COLO668 (cell line): ENCODE measurements around the gene WWP2.
"Not testable (repeated sequence)": the region's sequence is repeated elsewhere in the genome, so short reads cannot be mapped to it uniquely, and the experiment has no call there.

Experiments used
- DNase-seq: peaks from one replicate; lab custom pipeline; 2025; ENCODE audit not compliant: unreplicated experiment; lab: John Stamatoyannopoulos, UW

The WWP2 gene

GRCh38 chr16:69745232-69745612 is 16.9 kb upstream of the WWP2 start:
- no peak for DNase-seq

- DNase-seq = no peak
Measured at GRCh38 chr16:69745959-69746358, 16.2 kb upstream of the WWP2 start.

- DNase-seq = no peak
Measured at GRCh38 chr16:69747115-69747514, 15.0 kb upstream of the WWP2 start.

DNA sequence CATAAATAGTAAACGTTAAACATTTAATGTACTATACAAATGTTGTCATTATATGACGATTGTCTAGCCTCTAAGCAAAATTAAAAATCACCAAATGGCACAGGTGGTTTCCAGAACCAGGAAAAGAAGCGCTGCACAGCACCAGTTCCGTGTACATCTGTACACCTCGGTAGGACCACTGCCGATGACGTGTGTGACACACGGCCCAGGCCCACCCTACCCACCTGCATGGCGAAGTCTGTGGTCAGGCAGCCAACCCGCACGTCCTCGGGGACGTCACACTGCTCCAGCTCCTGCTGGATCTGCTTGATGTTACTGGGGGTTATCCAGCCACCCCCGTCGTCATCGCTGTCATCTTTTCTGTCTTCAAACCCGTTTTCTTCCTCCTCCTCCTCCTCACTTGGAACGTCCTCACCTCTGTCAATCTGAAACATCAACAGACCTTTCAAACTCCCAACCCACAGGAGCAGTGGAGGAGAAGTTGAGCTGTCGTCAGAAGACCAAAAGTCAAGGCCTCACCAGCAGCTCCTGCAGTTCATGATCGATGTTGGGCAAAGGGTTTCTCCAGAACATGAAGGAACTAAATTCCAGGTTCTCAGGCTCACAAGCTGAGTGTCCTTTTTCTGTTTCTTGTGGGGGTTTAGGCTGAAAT is 13.3 kb upstream of the WWP2 start:
- DNase-seq = no peak

DNA sequence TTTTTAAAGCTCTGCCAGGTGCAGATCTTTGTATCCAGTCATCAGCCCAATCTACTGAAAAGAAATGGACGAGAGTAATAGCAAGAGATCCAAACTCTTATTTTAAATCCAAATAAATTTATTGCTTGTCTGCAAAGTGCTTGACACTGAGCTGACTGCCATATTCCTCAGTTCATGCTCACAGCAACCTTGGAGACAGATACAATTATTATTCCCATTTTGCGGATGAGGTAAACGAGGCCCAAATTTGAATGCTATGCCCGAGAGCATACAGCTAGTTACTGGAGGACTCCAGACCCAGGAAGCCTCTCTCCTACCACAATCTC is 8.0 kb upstream of the WWP2 start:
- DNase-seq = no peak

GRCh38 chr16:69754469-69755310 is 7.4 kb upstream of the WWP2 start, which contains the start of gene NOB1:
Gene NOB1 (minus strand): TSS chr16:69754926. CDS start chr16:69754910, 16 bp downstream.
- DNase-seq = peak; percentile 97

GRCh38 chr16:69756705-69757104 is 5.4 kb upstream of the WWP2 start:
- no peak for DNase-seq

DNA sequence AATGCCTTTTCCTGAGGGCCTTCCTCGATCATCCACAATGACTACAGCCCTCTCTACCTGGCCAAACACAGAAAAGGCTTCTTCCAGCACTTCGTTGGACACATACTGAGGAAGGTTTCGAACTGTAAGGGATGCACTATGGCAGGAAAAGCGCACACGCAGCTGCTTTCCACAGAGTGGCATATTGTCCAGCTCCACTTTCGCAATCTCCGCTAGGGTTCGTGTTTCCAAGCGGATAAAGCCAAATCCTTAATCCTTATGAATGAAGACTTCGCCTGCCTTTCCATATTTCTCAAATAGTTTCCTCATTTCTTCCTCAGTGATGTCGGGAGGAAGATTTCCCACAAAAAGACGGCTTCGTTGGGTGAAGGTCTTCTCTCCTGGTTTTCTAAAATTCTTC is 4.8 kb upstream of the WWP2 start:
- not testable (repeated sequence) for DNase-seq

DNA sequence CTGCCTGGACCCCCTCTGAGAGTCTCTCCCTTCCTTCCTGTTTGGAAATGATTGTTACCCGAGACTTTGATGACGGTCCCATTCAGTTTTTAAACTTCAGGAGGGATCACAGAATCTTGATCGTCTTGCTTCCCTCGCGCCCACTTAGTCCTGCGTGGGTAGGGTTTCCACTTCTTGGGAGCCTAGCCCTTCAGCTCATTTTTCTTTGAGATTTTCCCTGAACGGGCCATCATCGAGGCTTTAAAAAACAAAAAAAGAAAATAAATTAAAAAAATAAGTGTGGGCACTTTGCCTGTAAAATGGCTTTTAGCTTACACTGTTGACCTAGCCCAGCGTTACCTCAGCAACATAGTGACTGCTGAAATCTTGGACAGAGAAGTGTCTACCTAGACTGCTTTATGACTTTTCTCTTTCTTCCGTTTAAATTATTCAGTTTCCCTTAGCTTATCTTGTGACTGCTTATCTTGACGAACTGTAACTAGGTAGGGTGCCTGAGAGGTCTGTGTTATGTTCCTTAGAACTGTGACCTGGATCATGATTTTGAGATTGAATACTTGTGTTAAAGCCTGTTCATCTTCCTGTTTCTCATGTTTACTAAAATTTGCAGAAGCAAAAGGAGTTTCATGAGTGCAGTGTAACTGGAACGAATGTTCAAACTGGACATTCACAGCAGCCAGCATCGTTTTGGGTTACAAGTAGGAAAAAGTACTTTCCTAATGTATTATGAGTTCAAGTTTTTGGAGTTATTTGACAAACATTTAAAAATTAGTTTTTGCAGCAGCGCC is 874 bp downstream of the WWP2 start:
- DNase-seq = no peak

GRCh38 chr16:69763599-69763942 is 1.4 kb downstream of the WWP2 start:
- DNase-seq = no peak

GRCh38 chr16:69767459-69768229 is 5.5 kb downstream of the WWP2 start:
- no peak for DNase-seq

DNA sequence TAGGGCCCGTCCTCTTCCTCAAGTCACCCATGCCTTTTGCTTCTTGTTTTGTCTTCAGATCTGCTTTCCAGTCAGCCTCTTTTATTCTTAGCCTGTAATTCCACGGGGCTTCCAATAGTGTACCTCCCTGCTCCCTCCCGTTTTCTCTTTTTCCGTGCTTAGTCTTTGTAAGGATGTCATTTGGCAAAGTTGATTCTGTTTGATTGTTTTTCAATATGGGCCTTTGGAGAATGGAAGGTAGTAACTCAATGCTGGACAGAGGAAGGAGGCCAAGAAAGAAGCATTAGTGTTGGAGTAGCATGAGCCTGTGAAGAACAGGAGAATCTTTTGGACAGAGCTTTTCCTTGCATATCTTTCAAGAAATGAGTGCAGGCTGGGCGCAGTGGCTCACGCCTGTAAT is 6.5 kb downstream of the WWP2 start:
- DNase-seq = no peak

DNA sequence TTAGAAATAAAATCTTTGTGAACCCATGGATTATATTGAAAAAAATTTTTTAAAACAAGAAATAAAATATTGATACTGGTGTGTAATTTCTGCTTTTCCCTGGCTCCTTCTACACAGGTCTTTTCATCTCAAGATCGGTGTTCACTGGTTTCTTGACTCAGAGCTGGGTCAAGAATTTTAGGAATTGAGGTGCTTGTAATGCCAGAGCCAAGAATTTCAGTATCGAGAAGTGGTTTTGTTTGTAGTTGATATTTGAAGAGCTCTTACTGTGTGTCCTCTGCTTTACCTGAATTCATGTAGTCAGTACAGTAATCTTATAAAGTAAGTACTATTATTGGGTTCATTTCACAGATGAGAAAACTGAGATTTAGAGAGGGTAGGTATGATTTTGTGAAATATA is 7.3 kb downstream of the WWP2 start:
- no peak for DNase-seq

- no peak for DNase-seq
Measured at GRCh38 chr16:69771651-69771967, 9.5 kb downstream of the WWP2 start.

GRCh38 chr16:69773260-69773947 is 11.3 kb downstream of the WWP2 start:
- no peak for DNase-seq

DNA sequence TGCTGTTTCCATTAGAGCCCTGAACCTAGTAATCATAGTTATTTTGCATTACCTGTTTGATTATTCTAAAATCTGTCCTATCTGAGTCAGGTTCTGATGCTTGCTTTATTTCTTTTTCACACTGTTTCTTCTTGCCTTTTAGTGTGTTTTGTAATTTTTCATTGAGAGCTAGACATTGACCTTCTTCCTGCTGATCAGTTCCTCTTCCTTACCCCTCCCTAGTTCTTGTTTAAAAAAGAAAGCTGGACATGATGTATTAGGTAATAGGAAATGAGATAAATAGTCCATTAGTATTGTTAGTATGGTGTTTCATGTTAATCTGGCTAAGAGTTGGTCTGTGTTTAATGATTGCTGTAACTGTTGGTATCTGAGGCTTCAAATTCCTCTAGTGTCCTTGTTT is 13.4 kb downstream of the WWP2 start:
- DNase-seq = no peak

GRCh38 chr16:69779724-69780123 is 17.6 kb downstream of the WWP2 start:
- DNase-seq = no peak

DNA sequence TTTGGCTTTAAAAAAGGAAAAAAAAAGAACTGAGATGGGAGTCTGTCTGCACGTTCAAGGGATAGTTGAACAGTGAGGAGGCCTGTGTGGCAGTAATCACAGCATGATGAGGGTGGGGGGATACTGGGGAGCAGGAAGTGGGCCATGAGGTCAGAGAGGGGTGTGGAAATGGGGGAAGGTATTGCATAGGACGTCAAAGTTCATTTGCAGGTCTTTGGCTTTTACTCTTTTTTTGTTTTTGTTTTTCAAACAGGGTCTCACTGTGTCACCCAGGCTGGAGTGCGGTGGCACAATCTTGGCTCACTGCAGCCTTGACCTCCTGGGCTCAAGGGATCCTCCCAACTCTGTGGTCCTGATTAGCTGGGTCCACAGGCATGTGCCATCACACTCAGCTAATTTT is 19.0 kb downstream of the WWP2 start:
- no peak for DNase-seq

GRCh38 chr16:69784586-69784985 is 22.5 kb downstream of the WWP2 start:
- DNase-seq = no peak

DNA sequence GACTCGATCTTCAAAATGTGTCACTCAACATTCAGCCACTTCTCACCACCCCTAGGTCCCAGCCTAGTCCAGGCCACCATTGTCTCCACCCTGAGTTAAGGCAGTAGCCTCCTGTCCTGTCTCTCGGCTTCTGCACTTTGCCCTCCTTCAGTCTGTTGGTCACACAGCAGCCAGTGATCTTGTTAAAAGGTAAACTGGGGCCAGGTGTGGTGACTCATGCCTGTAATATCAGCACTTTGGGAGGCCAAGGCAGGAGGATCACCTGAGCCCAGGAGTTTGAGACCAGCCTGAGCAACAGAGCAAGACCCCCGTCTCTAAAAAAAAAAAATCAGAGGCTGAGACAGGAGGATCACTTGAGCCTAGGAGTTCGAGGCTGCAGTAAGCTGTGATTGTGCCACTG is 25.8 kb downstream of the WWP2 start:
- no peak for DNase-seq

- DNase-seq = not testable (repeated sequence)
Measured at GRCh38 chr16:69791391-69791847, 29.3 kb downstream of the WWP2 start.
